ENCODE results near the gene CALML6. TPM values are rescaled to one million over a fixed set of nuclear protein-coding genes. Genes with fewer than 3 reads are reported as not detected.

CALML6 gene
- total RNA-seq, 2 experiments from 2014 or later = 0.47 to 0.69 TPM

DNA sequence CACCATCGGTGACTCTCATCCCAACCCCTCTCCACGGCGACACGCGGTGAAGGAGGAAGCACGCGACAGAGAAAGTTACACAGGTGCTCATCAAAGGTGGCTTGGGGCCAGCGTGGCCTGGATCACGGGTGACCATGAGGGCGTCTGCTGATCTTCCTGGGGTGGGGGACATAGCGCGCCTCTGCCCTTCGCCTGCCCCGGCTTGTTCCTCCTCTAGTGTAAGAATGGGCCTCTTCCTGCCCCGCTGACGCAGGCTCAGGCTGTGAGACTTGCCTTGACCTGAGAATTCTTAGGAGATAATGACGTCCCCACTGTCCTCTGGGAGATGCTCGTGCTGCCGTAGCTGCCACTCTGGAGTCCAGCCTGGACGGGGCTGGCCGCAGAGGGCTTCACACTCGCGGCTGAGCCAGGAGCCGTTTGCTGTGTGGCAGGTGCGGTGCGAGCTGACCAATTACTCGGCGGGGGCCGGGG, 43.0 kb downstream of the CALML6 start:
- TF ChIP-seq, protein P1, sequence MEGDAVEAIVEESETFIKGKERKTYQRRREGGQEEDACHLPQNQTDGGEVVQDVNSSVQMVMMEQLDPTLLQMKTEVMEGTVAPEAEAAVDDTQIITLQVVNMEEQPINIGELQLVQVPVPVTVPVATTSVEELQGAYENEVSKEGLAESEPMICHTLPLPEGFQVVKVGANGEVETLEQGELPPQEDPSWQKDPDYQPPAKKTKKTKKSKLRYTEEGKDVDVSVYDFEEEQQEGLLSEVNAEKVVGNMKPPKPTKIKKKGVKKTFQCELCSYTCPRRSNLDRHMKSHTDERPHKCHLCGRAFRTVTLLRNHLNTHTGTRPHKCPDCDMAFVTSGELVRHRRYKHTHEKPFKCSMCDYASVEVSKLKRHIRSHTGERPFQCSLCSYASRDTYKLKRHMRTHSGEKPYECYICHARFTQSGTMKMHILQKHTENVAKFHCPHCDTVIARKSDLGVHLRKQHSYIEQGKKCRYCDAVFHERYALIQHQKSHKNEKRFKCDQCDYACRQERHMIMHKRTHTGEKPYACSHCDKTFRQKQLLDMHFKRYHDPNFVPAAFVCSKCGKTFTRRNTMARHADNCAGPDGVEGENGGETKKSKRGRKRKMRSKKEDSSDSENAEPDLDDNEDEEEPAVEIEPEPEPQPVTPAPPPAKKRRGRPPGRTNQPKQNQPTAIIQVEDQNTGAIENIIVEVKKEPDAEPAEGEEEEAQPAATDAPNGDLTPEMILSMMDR (IDR thresholded peaks at IDR 0.05) = no peak
- Mint-ChIP-seq H3K27ac (no peak overlapping the region), H3K9me3 (no peaks in the 10 kb centered on the region), H3K4me1 (ENCODE audit: low read depth) (no peaks in the 10 kb centered on the region), H3K36me3 (ENCODE audit: low read depth) (no peaks in the 10 kb centered on the region), H3K27me3 (peaks cover 28% of the 10 kb centered on the region), H3K4me3 (no peak overlapping the region)
- CTCF ChIA-PET = no interaction called here
- Histone ChIP-seq H3K9me3 (ENCODE audit: control insufficient read depth in 1 of 2, insufficient read depth in 1 of 2, low read length in 2 of 2) (peaks cover 0 to 17% of the 10 kb centered on the region in 2 experiments), H3K27me3 (ENCODE audit: control insufficient read depth in 1 of 2, insufficient read depth in 2 of 2, low read length in 2 of 2) (peaks cover 16 to 19% of the 10 kb centered on the region in 2 experiments), H3K4me1 (ENCODE audit: insufficient read depth, low read length) (peaks cover 7% of the 10 kb centered on the region), H3K36me3 (ENCODE audit: insufficient read depth, low read length) (no peaks in the 10 kb centered on the region), H3K4me3 (ENCODE audit: low read length) (no peak overlapping the region), H3K27ac (ENCODE audit: low read depth in 1 of 2, low read length in 2 of 2) (no peak overlapping the region)
- DNase-seq (no peak), ATAC-seq (ENCODE audit: poor library complexity) (no peak)
- POLR2A ChIA-PET = no interaction called here
- intact Hi-C loops (cut with DNase I, micrococcal nuclease) = no loop called here

DNA sequence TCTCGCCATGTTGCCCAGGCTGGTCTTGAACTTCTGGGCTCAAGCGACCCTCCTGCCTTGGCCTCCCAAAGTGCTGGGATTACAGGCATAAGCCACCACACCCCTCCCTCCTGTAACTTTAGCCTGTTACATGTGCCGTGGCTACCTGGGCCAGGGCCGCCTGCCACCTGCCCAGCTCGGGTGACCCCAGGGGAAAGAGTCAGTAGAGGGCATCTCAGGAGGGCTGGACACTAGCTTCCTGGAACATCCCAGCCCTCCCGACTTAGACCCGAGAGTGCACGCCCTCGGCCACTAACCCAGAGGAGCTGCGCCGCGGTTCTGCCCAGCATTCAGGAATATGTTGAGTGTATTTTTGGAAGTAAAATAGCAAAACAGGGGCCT, 44.4 kb downstream of the CALML6 start:
- Histone ChIP-seq H3K27me3 (ENCODE audit: control insufficient read depth in 1 of 2, insufficient read depth in 2 of 2, low read length in 2 of 2) (peaks cover 19% of the 10 kb centered on the region in 2 experiments), H3K36me3 (ENCODE audit: insufficient read depth, low read length) (no peaks in the 10 kb centered on the region), H3K4me3 (ENCODE audit: low read length) (no peak overlapping the region), H3K27ac (ENCODE audit: low read depth in 1 of 2, low read length in 2 of 2) (no peak overlapping the region), H3K9me3 (ENCODE audit: control insufficient read depth in 1 of 2, insufficient read depth in 1 of 2, low read length in 2 of 2) (peaks cover 0 to 11% of the 10 kb centered on the region in 2 experiments), H3K4me1 (ENCODE audit: insufficient read depth, low read length) (peaks cover 7% of the 10 kb centered on the region)
- H3K36me3 Mint-ChIP-seq (ENCODE audit: low read depth) = no peaks in the 10 kb centered on the region
- ChIA-PET POLR2A (no interaction called here), CTCF (interaction anchor here (1.9 kb wide), 1 partner anchor 85 kb away, joined by 6 read pairs; no protein-coding TSS in a partner anchor)
- intact Hi-C loops (cut with DNase I, micrococcal nuclease) = no loop called here
- DNase-seq (no peak), ATAC-seq (ENCODE audit: poor library complexity) (no peak)
- H3K4me1 Mint-ChIP-seq (ENCODE audit: low read depth) = no peaks in the 10 kb centered on the region
- H3K27me3 Mint-ChIP-seq = peaks cover 28% of the 10 kb centered on the region
- no peak overlapping the region for H3K4me3 Mint-ChIP-seq
- no peaks in the 10 kb centered on the region for H3K9me3 Mint-ChIP-seq
- TF ChIP-seq, protein P1 (IDR thresholded peaks at IDR 0.05) = no peak
- H3K27ac Mint-ChIP-seq = no peak overlapping the region

DNA sequence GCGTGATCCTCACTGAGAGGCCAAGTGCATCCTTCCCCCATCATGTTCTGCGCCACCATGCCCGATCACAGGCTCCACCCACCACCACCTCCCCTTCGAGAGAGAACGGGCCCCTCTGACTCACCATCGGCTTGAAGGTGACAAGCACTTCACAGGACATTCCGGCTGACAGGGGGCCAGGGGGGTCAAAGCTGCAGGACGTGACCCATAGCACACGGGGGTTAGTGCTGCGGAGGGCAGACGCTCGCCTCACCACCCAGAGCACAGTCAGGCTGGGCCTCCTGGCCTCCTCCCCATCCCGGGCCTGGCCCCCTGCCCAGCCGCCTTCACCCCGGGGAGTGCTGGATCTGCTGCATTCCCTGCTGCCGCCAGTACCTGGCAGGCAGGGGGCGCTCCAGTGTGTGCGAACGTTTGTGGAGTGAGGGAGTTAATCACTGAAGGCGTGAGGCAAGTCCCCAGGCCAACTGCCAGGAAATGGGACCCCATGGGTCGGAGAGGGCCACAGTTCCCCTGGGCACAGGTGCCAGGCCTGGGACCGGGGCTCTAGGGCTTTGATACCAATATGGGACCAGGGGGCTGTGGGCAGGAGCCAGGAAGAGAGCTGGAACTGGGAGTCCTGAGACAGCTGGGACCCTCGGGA, 44.9 kb downstream of the CALML6 start:
- TF ChIP-seq, protein P1 (IDR thresholded peaks at IDR 0.05) = peak; percentile 35
- ChIA-PET CTCF (interaction anchor here (1.9 kb wide), 1 partner anchor 85 kb away, joined by 6 read pairs; no protein-coding TSS in a partner anchor), POLR2A (no interaction called here)
- Histone ChIP-seq H3K4me3 (ENCODE audit: low read length) (no peak overlapping the region), H3K36me3 (ENCODE audit: insufficient read depth, low read length) (no peaks in the 10 kb centered on the region), H3K27ac (ENCODE audit: low read depth in 1 of 2, low read length in 2 of 2) (no peak overlapping the region), H3K27me3 (ENCODE audit: control insufficient read depth in 1 of 2, insufficient read depth in 2 of 2, low read length in 2 of 2) (peaks cover 19% of the 10 kb centered on the region in 2 experiments), H3K9me3 (ENCODE audit: control insufficient read depth in 1 of 2, insufficient read depth in 1 of 2, low read length in 2 of 2) (peaks cover 0 to 6% of the 10 kb centered on the region in 2 experiments), H3K4me1 (ENCODE audit: insufficient read depth, low read length) (peaks cover 7% of the 10 kb centered on the region)
- intact Hi-C loops (cut with DNase I, micrococcal nuclease) = loop anchor here in 1 of 2 experiments (1.0 kb wide), 1 partner anchor 85 kb away; no protein-coding TSS in a partner anchor
- ATAC-seq (ENCODE audit: poor library complexity) (peak; percentile 46), DNase-seq (peak; percentile 35 to 72 (median 52))
- Mint-ChIP-seq H3K9me3 (no peaks in the 10 kb centered on the region), H3K27me3 (peaks cover 28% of the 10 kb centered on the region), H3K4me1 (ENCODE audit: low read depth) (no peaks in the 10 kb centered on the region), H3K36me3 (ENCODE audit: low read depth) (no peaks in the 10 kb centered on the region), H3K27ac (no peak overlapping the region), H3K4me3 (no peak overlapping the region)

Data from CD4-positive, alpha-beta T cell (primary cell).